AG08396 (cell line): ENCODE data around the gene ARAP1.

Source experiments
- DNase-seq: peaks from one replicate; pipeline ENCODE4 v3.0.0; 2012; ENCODE audit warnings: low spot score, mixed read lengths

Gene ARAP1

GRCh38 chr11:72724851-72725723, 27.1 kb downstream of the ARAP1 start:
- peak; percentile 76 for DNase-seq

- no peak for DNase-seq
Observed at GRCh38 chr11:72724021-72724551, 28.1 kb downstream of the ARAP1 start.

- DNase-seq = no peak
Observed at GRCh38 chr11:72723508-72723907, 28.7 kb downstream of the ARAP1 start.

- peak; percentile 96 for DNase-seq
Observed at GRCh38 chr11:72722050-72722748, 30.0 kb downstream of the ARAP1 start.

- DNase-seq = no peak
Observed at GRCh38 chr11:72721689-72722049, 30.5 kb downstream of the ARAP1 start.

- no peak for DNase-seq
Observed at GRCh38 chr11:72721276-72721675, 30.9 kb downstream of the ARAP1 start.

GRCh38 chr11:72720784-72721183, 31.4 kb downstream of the ARAP1 start:
- DNase-seq = no peak

- no peak for DNase-seq
Observed at GRCh38 chr11:72720047-72720446, 32.2 kb downstream of the ARAP1 start.

GRCh38 chr11:72719551-72719950, 32.7 kb downstream of the ARAP1 start:
- DNase-seq = no peak

GRCh38 chr11:72719144-72719543, 33.1 kb downstream of the ARAP1 start:
- no peak for DNase-seq

- DNase-seq = no peak
Observed at GRCh38 chr11:72718101-72718501, 34.1 kb downstream of the ARAP1 start.

- DNase-seq = no peak
Observed at GRCh38 chr11:72716788-72717435, 35.3 kb downstream of the ARAP1 start.

- DNase-seq = no peak
Observed at GRCh38 chr11:72716290-72716689, 35.9 kb downstream of the ARAP1 start.

- DNase-seq = no peak
Observed at GRCh38 chr11:72712841-72713240, 39.4 kb downstream of the ARAP1 start.

- DNase-seq = no peak
Observed at GRCh38 chr11:72712168-72712751, 39.9 kb downstream of the ARAP1 start.

GRCh38 chr11:72711141-72711540, 41.1 kb downstream of the ARAP1 start:
- no peak for DNase-seq

GRCh38 chr11:72710278-72710677, 41.9 kb downstream of the ARAP1 start:
- no peak for DNase-seq

- no peak for DNase-seq
Observed at GRCh38 chr11:72709478-72710238, 42.5 kb downstream of the ARAP1 start.

- DNase-seq = no peak
Observed at GRCh38 chr11:72707032-72707431, 45.2 kb downstream of the ARAP1 start.

GRCh38 chr11:72706579-72706978, 45.6 kb downstream of the ARAP1 start:
- DNase-seq = no peak
